ACHN (cell line): ENCODE results near the gene NLN.

Source experiments
- DNase-seq: peaks from one replicate; pipeline ENCODE4 v3.0.0-alpha.2; 2015
- in situ Hi-C: cut with HindIII; loops from 2 replicates; pipeline ENCODE4 v1.10.0; 2017; ENCODE audit warnings: low sequenced_read_pairs, low pct_ligation_motif_present, low pct_unique_long_range_greater_than_20kb

NLN gene

DNA sequence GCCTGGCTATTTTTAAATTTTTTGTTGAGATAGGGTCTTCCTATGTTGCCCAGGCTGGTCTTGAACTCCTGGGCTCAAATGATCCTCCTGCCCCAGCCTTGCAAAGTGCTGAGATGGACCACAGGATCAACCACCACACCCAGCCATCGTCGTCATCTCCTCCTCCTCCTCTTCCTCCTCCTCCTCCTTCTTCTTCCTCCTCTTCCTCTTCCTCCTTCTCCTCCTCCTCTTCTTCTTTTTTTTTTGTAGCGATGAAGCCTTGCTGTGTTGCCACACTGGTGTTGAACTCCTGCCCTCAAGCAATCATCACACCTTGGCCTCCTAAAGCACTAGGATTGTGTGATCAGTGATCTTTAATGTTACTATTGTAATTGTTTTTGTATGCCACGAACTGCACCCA, 155.0 kb downstream of the NLN start:
- DNase-seq = no peak
- in situ Hi-C loops = no loop called here
